H1 (cell line): Measurements from ENCODE around the gene IQCE.
"Not testable (repeated sequence)": the region's sequence is repeated elsewhere in the genome, so short reads cannot be mapped to it uniquely, and the experiment has no call there.

Source experiments
- CHD2 ChIP-seq: IDR thresholded peaks from 2 replicates; pipeline ENCODE4 v1.6.1; 2012; ENCODE audit warnings: low read length, improper control_type of control experiment
- EZH2 ChIP-seq: fragments of 200-600 bp; sonication (generic); IDR thresholded peaks from 2 replicates; pipeline ENCODE4 v1.7.1; 2012; ENCODE audit warnings: low read depth, mild to moderate bottlenecking, moderate library complexity, low read length, inconsistent platforms; ENCODE audit not compliant: severe bottlenecking
- GABPA ChIP-seq: IDR thresholded peaks from 2 replicates; pipeline ENCODE4 v1.6.1; 2011; ENCODE audit warnings: mild to moderate bottlenecking, low read length, moderate library complexity, borderline replicate concordance; ENCODE audit not compliant: insufficient read depth
- JUND ChIP-seq: IDR thresholded peaks from 2 replicates; pipeline ENCODE4 v1.6.1; 2011; ENCODE audit warnings: mild to moderate bottlenecking, improper control_type of control experiment, low read length
- MAX ChIP-seq: IDR thresholded peaks from 2 replicates; pipeline ENCODE4 v1.6.1; 2012; ENCODE audit warnings: inconsistent platforms
- POLR2AphosphoS5 ChIP-seq: IDR thresholded peaks from 2 replicates; pipeline ENCODE4 v1.6.1; 2011; ENCODE audit warnings: low read depth, low read length
- SP1 ChIP-seq: IDR thresholded peaks from 2 replicates; pipeline ENCODE4 v1.6.1; 2011; ENCODE audit warnings: low read depth, low read length
- YY1 ChIP-seq: IDR thresholded peaks from 2 replicates; pipeline ENCODE4 v1.6.1; 2011; ENCODE audit warnings: low read depth, mild to moderate bottlenecking, low read length
- ZNF274 ChIP-seq: IDR thresholded peaks from 2 replicates; pipeline ENCODE4 v1.7.0; 2012; ENCODE audit warnings: low read length, borderline replicate concordance; ENCODE audit errors: extremely low read depth
- TF ChIP-seq, protein P1 (sequence below), 3 experiments: IDR thresholded peaks; 1 replicate in 2 of 3; 2 replicates in 1 of 3; pipeline versions ENCODE4 v1.5.1 to v1.6.1; 2011; ENCODE audit warnings: low read length in 3 of 3, mild to moderate bottlenecking in 3 of 3, inconsistent platforms in 2 of 3, low read depth in 1 of 3, moderate library complexity in 1 of 3; ENCODE audit not compliant: insufficient read depth in 1 of 3; ENCODE audit errors: control extremely low read depth in 1 of 3

DNA sequence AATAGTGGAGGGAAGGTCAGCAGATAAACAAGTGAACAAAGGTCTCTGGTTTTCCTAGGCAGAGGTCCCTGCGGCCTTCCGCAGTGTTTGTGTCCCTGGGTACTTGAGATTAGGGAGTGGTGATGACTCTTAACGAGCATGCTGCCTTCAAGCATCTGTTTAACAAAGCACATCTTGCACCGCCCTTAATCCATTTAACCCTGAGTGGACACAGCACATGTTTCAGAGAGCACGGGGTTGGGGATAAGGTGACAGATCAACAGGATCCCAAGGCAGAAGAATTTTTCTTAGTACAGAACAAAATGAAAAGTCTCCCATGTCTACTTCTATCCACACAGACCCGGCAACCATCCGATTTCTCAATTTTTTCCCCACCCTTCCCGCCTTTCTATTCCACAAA lies 25.2 kb upstream of the IQCE start:
- TF ChIP-seq, protein P1, sequence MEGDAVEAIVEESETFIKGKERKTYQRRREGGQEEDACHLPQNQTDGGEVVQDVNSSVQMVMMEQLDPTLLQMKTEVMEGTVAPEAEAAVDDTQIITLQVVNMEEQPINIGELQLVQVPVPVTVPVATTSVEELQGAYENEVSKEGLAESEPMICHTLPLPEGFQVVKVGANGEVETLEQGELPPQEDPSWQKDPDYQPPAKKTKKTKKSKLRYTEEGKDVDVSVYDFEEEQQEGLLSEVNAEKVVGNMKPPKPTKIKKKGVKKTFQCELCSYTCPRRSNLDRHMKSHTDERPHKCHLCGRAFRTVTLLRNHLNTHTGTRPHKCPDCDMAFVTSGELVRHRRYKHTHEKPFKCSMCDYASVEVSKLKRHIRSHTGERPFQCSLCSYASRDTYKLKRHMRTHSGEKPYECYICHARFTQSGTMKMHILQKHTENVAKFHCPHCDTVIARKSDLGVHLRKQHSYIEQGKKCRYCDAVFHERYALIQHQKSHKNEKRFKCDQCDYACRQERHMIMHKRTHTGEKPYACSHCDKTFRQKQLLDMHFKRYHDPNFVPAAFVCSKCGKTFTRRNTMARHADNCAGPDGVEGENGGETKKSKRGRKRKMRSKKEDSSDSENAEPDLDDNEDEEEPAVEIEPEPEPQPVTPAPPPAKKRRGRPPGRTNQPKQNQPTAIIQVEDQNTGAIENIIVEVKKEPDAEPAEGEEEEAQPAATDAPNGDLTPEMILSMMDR (IDR thresholded peaks at IDR 0.05; ENCODE audit: control extremely low read depth in 1 of 3, insufficient read depth in 1 of 3, low read depth in 1 of 3, low read length in 3 of 3), result not testable (repeated sequence)
- not testable (repeated sequence) for TF ChIP-seq POLR2AphosphoS5, CHD2, GABPA, ZNF274, SP1, MAX, YY1, JUND, EZH2
